Measurements from ENCODE around the gene DTWD2. TPM values are rescaled to one million over a fixed set of nuclear protein-coding genes. Genes with fewer than 3 reads are reported as not detected.
A peak's percentile ranks its signal among the peaks of the same experiment; 100 is the strongest.
"Not testable (repeated sequence)": the region's sequence is repeated elsewhere in the genome, so short reads cannot be mapped to it uniquely, and the experiment has no call there.

Gene DTWD2
- total RNA-seq, 4 donors from 2014 or later, result 6.1 to 9.8 (median 6.3) TPM

GRCh38 chr5:118963169-118963568 lies 25.2 kb downstream of the DTWD2 start:
- no peak for DNase-seq (ENCODE audit: low spot score in 2 of 2)
- H3K36me3 ChIP-seq, result no peaks in the 10 kb centered on the region
- no peak overlapping the region for H3K4me3 ChIP-seq
- no peak for TF ChIP-seq POLR2A (IDR thresholded peaks at IDR 0.05)
- TF ChIP-seq EP300 (IDR thresholded peaks at IDR 0.05), result no peak
- no peak for TF ChIP-seq CTCF (IDR thresholded peaks at IDR 0.05)
- no peak overlapping the region for H3K27ac ChIP-seq
- peaks cover 0 to 8% (median 3%) of the 10 kb centered on the region in 4 donors for H3K9me3 ChIP-seq
- no peaks in the 10 kb centered on the region for H3K4me1 ChIP-seq
- H3K27me3 ChIP-seq, result no peaks in the 10 kb centered on the region

- Histone ChIP-seq H3K27ac (no peak overlapping the region), H3K27me3 (no peaks in the 10 kb centered on the region), H3K9me3 (peaks cover 0 to 8% (median 3%) of the 10 kb centered on the region in 4 donors), H3K36me3 (no peaks in the 10 kb centered on the region), H3K4me1 (no peaks in the 10 kb centered on the region), H3K4me3 (no peak overlapping the region)
- WGBS, 2 donors, result 88 to 100% methylated on average over 1 of the region's 1 CpG
- DNase-seq (ENCODE audit: low spot score in 2 of 2), result no peak
- TF ChIP-seq POLR2A (IDR thresholded peaks at IDR 0.05), result no peak
These were observed 27.8 kb downstream of the DTWD2 start for GRCh38 chr5:118960557-118960956.

GRCh38 chr5:118956727-118957126 lies 31.6 kb downstream of the DTWD2 start:
- WGBS, 2 donors, result 30 to 33% methylated on average over 2 of the region's 2 CpGs
- H3K36me3 ChIP-seq, result no peaks in the 10 kb centered on the region
- TF ChIP-seq CTCF (IDR thresholded peaks at IDR 0.05) (peak in 2 of 5 experiments; percentile 10 to 20), EP300 (IDR thresholded peaks at IDR 0.05) (no peak)

GRCh38 chr5:118953652-118954005 lies 34.7 kb downstream of the DTWD2 start:
- no peaks in the 10 kb centered on the region for H3K36me3 ChIP-seq
- TF ChIP-seq POLR2A (IDR thresholded peaks at IDR 0.05) (no peak), EP300 (IDR thresholded peaks at IDR 0.05) (no peak), CTCF (IDR thresholded peaks at IDR 0.05) (no peak)

More at GRCh38 chr5:118956727-118957126, 31.6 kb downstream of the DTWD2 start:
- DNase-seq (ENCODE audit: low spot score in 2 of 2), result no peak
- H3K4me3 ChIP-seq, result no peak overlapping the region
- H3K27me3 ChIP-seq, result no peaks in the 10 kb centered on the region
- H3K4me1 ChIP-seq, result no peaks in the 10 kb centered on the region
- H3K27ac ChIP-seq, result no peak overlapping the region
- peaks cover 0 to 8% (median 3%) of the 10 kb centered on the region in 4 donors for H3K9me3 ChIP-seq

GRCh38 chr5:118952992-118953651 lies 35.2 kb downstream of the DTWD2 start:
- no peak overlapping the region for H3K27ac ChIP-seq
- H3K4me3 ChIP-seq, result no peak overlapping the region
- no peaks in the 10 kb centered on the region for H3K9me3 ChIP-seq
- 84 to 85% methylated on average over 2 of the region's 2 CpGs for WGBS, 2 donors
- H3K27me3 ChIP-seq, result no peaks in the 10 kb centered on the region
- no peaks in the 10 kb centered on the region for H3K36me3 ChIP-seq
- TF ChIP-seq EP300 (IDR thresholded peaks at IDR 0.05) (no peak), CTCF (IDR thresholded peaks at IDR 0.05) (no peak), POLR2A (IDR thresholded peaks at IDR 0.05) (no peak)
- H3K4me1 ChIP-seq, result no peaks in the 10 kb centered on the region
- DNase-seq (ENCODE audit: low spot score in 2 of 2), result no peak

More at GRCh38 chr5:118953652-118954005, 34.7 kb downstream of the DTWD2 start:
- no peak overlapping the region for H3K4me3 ChIP-seq
- no peaks in the 10 kb centered on the region for H3K27me3 ChIP-seq
- H3K9me3 ChIP-seq, result no peaks in the 10 kb centered on the region
- H3K4me1 ChIP-seq, result no peaks in the 10 kb centered on the region
- DNase-seq (ENCODE audit: low spot score in 2 of 2), result no peak
- H3K27ac ChIP-seq, result no peak overlapping the region

- not testable (repeated sequence) for H3K4me1 ChIP-seq; H3K9me3 ChIP-seq; H3K27ac ChIP-seq; H3K27me3 ChIP-seq; DNase-seq (ENCODE audit: low spot score in 2 of 2); H3K36me3 ChIP-seq; H3K4me3 ChIP-seq
- WGBS, 2 donors, result 77 to 82% methylated on average over 4 of the region's 4 CpGs
These were observed 36.0 kb downstream of the DTWD2 start for GRCh38 chr5:118952306-118952705.

GRCh38 chr5:118950354-118950753 lies 38.0 kb downstream of the DTWD2 start:
- H3K9me3 ChIP-seq; H3K36me3 ChIP-seq; H3K27me3 ChIP-seq; DNase-seq (ENCODE audit: low spot score in 2 of 2); H3K27ac ChIP-seq; H3K4me1 ChIP-seq; H3K4me3 ChIP-seq: not testable (repeated sequence)
- WGBS, 2 donors, result 89 to 97% methylated on average over 9 of the region's 9 CpGs
